ENCODE measurements around the gene RNF208.
A peak's percentile ranks its signal among the peaks of the same experiment; 100 is the strongest.

The RNF208 gene

DNA sequence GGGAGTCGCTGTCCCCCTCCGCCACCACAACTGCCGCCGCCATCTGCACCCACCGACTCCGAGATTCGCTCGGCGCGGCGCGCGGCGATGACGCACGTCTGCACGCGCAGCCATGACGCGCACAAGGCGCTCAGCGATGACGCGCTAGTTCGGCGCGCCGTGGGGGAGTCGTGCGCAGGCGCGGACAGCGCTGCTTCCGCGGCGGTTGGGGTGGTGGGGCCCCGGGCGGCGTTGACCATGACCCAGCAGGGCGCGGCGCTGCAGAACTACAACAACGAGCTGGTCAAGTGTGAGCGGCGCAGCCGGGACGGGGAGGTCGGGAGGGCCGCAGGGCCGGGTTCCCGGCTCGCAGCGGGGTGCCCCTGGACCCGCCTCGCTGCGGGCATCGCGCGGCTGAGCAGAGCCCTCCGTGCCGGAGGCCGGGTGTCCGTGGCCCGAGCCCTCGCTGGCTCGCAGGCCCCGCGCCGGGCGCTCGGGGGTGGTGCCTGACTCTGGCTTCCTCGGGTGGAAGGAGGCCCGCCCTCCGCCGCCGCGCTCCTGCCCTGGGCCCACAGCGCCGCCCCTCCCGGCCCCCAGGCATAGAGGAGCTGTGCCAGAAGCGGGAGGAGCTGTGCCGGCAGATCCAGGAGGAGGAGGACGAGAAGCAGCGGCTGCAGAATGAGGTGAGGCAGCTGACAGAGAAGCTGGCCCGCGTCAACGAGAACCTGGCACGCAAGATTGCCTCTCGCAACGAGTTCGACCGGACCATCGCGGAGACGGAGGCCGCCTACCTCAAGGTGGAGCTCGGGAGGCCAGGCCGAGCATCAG, 33.3 kb downstream of the RNF208 start, which contains the start of the genes ANAPC2 and SSNA1:
TSS of gene ANAPC2 (minus strand) at position 71 of the 807 bp plus-strand sequence. CDS start at position 43, 28 bp downstream.
TSS of gene SSNA1 (plus strand) at position 187 of the 807 bp plus-strand sequence. CDS start at position 238, 51 bp downstream.
- TF ChIP-seq FOXM1 (IDR thresholded peaks at IDR 0.05; ENCODE audit: borderline replicate concordance, low read depth) (no peak), YY1 (IDR thresholded peaks at IDR 0.05; ENCODE audit: low read depth) (peak; percentile 90), CREB1 (IDR thresholded peaks at IDR 0.05; ENCODE audit: low read depth) (peak; percentile 100), CEBPB (IDR thresholded peaks at IDR 0.05) (no peak), RAD21 (IDR thresholded peaks at IDR 0.05; ENCODE audit: low read depth) (peak; percentile 55; the same call in 1 of the 2 replicates), TEAD4 (IDR thresholded peaks at IDR 0.05) (peak; percentile 53), ZBTB7A (IDR thresholded peaks at IDR 0.05; ENCODE audit: low read depth) (peak; percentile 36), EP300 (IDR thresholded peaks at IDR 0.05; ENCODE audit: borderline replicate concordance) (no peak), TAF1 (IDR thresholded peaks at IDR 0.05; ENCODE audit: low read depth) (peak; percentile 53), NFIC (IDR thresholded peaks at IDR 0.05) (peak; percentile 59; the same call in 1 of the 2 replicates), EGR1 (IDR thresholded peaks at IDR 0.05) (0 out of 2 replicates have a peak, but pooled peaks have one; percentile 29), TCF12 (IDR thresholded peaks at IDR 0.05; ENCODE audit: low read depth) (no peak; the same call in 1 of the 2 replicates)
- TF ChIP-seq, protein P1, sequence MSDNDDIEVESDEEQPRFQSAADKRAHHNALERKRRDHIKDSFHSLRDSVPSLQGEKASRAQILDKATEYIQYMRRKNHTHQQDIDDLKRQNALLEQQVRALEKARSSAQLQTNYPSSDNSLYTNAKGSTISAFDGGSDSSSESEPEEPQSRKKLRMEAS (IDR thresholded peaks at IDR 0.05) = peak; percentile 79
- TF ChIP-seq, protein P2, sequence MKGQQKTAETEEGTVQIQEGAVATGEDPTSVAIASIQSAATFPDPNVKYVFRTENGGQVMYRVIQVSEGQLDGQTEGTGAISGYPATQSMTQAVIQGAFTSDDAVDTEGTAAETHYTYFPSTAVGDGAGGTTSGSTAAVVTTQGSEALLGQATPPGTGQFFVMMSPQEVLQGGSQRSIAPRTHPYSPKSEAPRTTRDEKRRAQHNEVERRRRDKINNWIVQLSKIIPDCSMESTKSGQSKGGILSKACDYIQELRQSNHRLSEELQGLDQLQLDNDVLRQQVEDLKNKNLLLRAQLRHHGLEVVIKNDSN (IDR thresholded peaks at IDR 0.05) = peak; percentile 44
- TF ChIP-seq, protein P3, sequence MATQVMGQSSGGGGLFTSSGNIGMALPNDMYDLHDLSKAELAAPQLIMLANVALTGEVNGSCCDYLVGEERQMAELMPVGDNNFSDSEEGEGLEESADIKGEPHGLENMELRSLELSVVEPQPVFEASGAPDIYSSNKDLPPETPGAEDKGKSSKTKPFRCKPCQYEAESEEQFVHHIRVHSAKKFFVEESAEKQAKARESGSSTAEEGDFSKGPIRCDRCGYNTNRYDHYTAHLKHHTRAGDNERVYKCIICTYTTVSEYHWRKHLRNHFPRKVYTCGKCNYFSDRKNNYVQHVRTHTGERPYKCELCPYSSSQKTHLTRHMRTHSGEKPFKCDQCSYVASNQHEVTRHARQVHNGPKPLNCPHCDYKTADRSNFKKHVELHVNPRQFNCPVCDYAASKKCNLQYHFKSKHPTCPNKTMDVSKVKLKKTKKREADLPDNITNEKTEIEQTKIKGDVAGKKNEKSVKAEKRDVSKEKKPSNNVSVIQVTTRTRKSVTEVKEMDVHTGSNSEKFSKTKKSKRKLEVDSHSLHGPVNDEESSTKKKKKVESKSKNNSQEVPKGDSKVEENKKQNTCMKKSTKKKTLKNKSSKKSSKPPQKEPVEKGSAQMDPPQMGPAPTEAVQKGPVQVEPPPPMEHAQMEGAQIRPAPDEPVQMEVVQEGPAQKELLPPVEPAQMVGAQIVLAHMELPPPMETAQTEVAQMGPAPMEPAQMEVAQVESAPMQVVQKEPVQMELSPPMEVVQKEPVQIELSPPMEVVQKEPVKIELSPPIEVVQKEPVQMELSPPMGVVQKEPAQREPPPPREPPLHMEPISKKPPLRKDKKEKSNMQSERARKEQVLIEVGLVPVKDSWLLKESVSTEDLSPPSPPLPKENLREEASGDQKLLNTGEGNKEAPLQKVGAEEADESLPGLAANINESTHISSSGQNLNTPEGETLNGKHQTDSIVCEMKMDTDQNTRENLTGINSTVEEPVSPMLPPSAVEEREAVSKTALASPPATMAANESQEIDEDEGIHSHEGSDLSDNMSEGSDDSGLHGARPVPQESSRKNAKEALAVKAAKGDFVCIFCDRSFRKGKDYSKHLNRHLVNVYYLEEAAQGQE (IDR thresholded peaks at IDR 0.05; ENCODE audit: low read depth) = 0 out of 2 replicates have a peak, but pooled peaks have one; percentile 2

DNA sequence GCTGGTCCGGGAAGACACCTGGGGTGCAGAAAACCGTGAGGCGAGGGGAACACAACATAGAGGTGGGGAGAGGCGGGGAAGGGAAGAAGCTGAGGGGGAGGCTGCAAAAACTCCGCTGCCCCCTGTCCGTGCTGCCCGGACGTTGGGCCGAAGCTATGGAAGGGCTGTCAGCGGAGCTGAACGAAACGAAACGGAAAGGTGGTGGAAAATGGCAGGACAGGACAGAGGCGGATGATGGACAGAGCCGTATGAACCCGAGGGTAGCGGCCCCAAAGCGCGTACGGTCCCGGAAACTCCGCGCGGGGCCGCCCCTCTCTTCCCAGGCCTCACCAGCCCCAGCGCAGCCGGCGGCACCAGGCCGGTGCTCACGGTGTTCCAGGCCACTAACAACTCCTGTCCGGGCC, 34.0 kb downstream of the RNF208 start:
- TF ChIP-seq YY1 (IDR thresholded peaks at IDR 0.05; ENCODE audit: low read depth) = no peak
- 0 out of 2 replicates have a peak, but pooled peaks have one; percentile 45 for TF ChIP-seq TCF12 (IDR thresholded peaks at IDR 0.05; ENCODE audit: low read depth)
- TF ChIP-seq, protein P1 (IDR thresholded peaks at IDR 0.05) = no peak
- TF ChIP-seq FOXM1 (IDR thresholded peaks at IDR 0.05; ENCODE audit: borderline replicate concordance, low read depth) = no peak
- TF ChIP-seq EP300 (IDR thresholded peaks at IDR 0.05; ENCODE audit: borderline replicate concordance) = no peak

DNA sequence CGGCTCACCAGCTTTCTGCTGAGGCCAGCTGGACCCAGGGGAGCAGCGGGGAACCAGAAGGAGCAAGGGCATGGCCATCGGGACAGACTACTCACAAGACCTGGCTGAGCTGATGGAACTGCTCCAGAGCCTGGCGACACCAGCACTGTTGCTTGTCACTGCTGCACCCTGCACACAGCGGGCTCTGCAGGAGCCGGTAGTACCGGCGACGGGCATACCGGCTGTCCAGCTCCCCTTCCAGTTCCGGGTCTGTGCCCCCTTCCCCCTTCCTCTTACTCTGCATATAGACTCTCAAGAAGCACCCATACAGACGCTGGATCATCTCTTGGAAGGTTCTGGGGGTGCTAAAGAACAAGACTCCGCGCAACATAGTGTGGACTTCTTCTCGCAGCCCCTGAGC, 34.7 kb downstream of the RNF208 start:
- no peak for TF ChIP-seq EGR1 (IDR thresholded peaks at IDR 0.05)
- no peak for TF ChIP-seq CREB1 (IDR thresholded peaks at IDR 0.05; ENCODE audit: low read depth)
- TF ChIP-seq FOXM1 (IDR thresholded peaks at IDR 0.05; ENCODE audit: borderline replicate concordance, low read depth) = no peak
- no peak for TF ChIP-seq YY1 (IDR thresholded peaks at IDR 0.05; ENCODE audit: low read depth)
- TF ChIP-seq, protein P1 (IDR thresholded peaks at IDR 0.05) = no peak
- TF ChIP-seq, protein P2 (IDR thresholded peaks at IDR 0.05) = no peak

DNA sequence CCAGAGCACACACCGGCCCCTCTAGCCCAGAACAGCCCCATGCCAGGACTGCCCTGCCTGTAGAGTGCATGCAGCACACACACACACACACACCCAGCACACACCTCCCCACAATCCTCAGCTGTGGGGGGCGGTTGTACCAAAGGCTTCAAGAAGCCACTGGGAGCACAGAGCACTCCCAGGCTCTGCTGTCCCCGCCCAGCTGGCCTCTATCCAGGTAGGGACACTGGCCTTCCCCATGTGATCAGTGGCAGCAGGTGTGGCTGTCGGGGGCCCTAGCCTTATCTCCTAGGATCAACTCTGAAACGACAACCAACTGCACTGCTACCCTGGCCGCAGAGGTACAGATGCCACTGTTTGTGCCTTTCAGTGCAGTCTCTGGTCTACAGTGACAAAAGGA, 35.7 kb downstream of the RNF208 start:
- no peak for TF ChIP-seq FOXM1 (IDR thresholded peaks at IDR 0.05; ENCODE audit: borderline replicate concordance, low read depth)
- no peak for TF ChIP-seq NFIC (IDR thresholded peaks at IDR 0.05)

DNA sequence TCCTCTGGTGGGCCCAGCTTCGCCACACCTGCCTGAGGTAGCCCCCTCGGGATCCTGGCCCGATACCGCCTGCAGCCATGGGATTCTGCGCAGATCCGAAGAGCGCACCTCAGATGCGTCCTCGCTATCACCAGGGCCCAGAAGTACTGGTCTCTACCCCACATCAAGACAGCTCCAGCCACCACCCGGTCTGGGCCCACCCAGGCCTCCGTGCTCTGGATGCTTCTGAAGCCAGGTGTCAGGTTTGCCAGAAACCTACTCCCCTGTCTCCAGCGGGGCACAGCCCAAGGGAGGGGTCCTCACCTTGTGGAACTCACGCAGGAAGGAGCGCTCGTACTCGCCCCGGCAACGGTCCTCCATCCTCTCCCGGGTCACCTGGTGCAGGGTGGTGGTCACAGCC, 36.1 kb downstream of the RNF208 start:
- TF ChIP-seq TEAD4 (IDR thresholded peaks at IDR 0.05) = no peak
- TF ChIP-seq EGR1 (IDR thresholded peaks at IDR 0.05) = no peak
- TF ChIP-seq EP300 (IDR thresholded peaks at IDR 0.05; ENCODE audit: borderline replicate concordance) = no peak
- TF ChIP-seq, protein P2 (IDR thresholded peaks at IDR 0.05) = no peak
- no peak for TF ChIP-seq CREB1 (IDR thresholded peaks at IDR 0.05; ENCODE audit: low read depth)
- no peak for TF ChIP-seq RAD21 (IDR thresholded peaks at IDR 0.05; ENCODE audit: low read depth)
- no peak for TF ChIP-seq NFIC (IDR thresholded peaks at IDR 0.05)
- TF ChIP-seq, protein P1 (IDR thresholded peaks at IDR 0.05) = no peak
- no peak for TF ChIP-seq ZBTB7A (IDR thresholded peaks at IDR 0.05; ENCODE audit: low read depth)

DNA sequence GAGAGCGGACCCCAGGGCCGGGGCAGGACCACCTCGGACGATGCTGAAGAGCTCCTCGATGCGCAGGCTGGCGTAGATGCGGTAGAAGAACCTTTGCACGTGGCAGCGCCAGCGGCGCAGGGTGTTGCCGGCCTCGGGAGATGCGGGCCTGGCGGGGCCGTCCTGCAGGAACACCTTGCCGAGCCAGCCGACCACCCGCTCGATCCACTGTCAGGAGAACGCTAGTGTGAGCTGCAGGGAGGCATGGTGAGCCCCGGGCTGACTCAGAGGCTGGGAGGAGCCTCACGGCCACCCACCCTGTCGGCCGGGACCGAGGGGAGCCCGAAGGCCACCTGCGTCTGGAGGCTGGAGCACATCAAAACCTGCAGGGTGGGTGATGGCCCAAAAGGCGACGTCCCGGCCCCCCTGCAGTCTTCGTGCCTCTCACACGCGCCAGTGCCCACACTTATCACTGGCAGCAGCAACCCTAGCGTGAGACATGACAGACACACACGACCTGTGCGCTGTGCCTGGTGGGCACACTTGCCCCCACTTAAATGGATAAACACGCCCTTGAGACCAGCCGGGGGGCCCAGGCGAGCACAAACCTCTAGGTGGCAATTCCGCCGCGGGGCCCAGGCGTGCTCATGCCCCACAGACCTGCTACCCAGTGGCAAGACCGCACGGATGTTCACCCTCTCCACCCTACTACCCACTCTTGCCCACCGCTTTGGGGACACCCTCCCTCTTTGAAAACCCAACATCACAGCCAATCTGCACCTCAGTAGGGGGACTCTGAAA, 37.0 kb downstream of the RNF208 start:
- TF ChIP-seq TCF12 (IDR thresholded peaks at IDR 0.05; ENCODE audit: low read depth) (no peak), TAF1 (IDR thresholded peaks at IDR 0.05; ENCODE audit: low read depth) (no peak), YY1 (IDR thresholded peaks at IDR 0.05; ENCODE audit: low read depth) (no peak), CREB1 (IDR thresholded peaks at IDR 0.05; ENCODE audit: low read depth) (no peak), RAD21 (IDR thresholded peaks at IDR 0.05; ENCODE audit: low read depth) (no peak), ZBTB7A (IDR thresholded peaks at IDR 0.05; ENCODE audit: low read depth) (no peak), FOXM1 (IDR thresholded peaks at IDR 0.05; ENCODE audit: borderline replicate concordance, low read depth) (no peak), TEAD4 (IDR thresholded peaks at IDR 0.05) (no peak), NFIC (IDR thresholded peaks at IDR 0.05) (no peak)
- TF ChIP-seq, protein P1 (IDR thresholded peaks at IDR 0.05) = no peak
